Neuronal stem cell (in vitro differentiated cells): Measurements from ENCODE around the gene DOCK9.

Experiments
- DNase-seq: peaks from one replicate; pipeline ENCODE4 v3.0.0-alpha.2; 2013; ENCODE audit warnings: low spot score
- H2AFZ ChIP-seq: one replicate; pipeline ENCODE4 v1.6.1; 2013; ENCODE audit warnings: mild to moderate bottlenecking, low read length, inconsistent platforms
- H2AK5ac ChIP-seq: 2 replicates; pipeline ENCODE4 v1.6.1; 2013; ENCODE audit warnings: low read depth, mild to moderate bottlenecking, inconsistent platforms, low read length, moderate library complexity, mixed read lengths
- H2BK120ac ChIP-seq: 2 replicates; pipeline ENCODE4 v1.6.1; 2013; ENCODE audit warnings: low read depth, mild to moderate bottlenecking, inconsistent platforms, low read length, moderate library complexity, mixed read lengths
- H2BK12ac ChIP-seq: one replicate; pipeline ENCODE4 v1.6.1; 2013; ENCODE audit warnings: low read length, inconsistent platforms
- H2BK15ac ChIP-seq: 2 replicates; pipeline ENCODE4 v1.6.1; 2013; ENCODE audit warnings: mild to moderate bottlenecking, low read length, inconsistent platforms, mixed read lengths
- H2BK5ac ChIP-seq: one replicate; pipeline ENCODE4 v1.6.1; 2013; ENCODE audit warnings: inconsistent platforms, mild to moderate bottlenecking, low read length, moderate library complexity
- H3K14ac ChIP-seq: one replicate; pipeline ENCODE4 v1.6.1; 2013; ENCODE audit warnings: low read length, inconsistent platforms
- H3K18ac ChIP-seq: 2 replicates; pipeline ENCODE4 v1.6.1; 2013; ENCODE audit warnings: low read length, inconsistent platforms
- H3K23ac ChIP-seq: 2 replicates; pipeline ENCODE4 v1.6.1; 2013; ENCODE audit warnings: low read depth, mild to moderate bottlenecking, mixed read lengths, low read length, inconsistent platforms; ENCODE audit not compliant: poor library complexity
- H3K27ac ChIP-seq: replicated peaks from 3 replicates; pipeline ENCODE4 v1.5.1; 2013; ENCODE audit warnings: low read length, inconsistent platforms
- H3K27me3 ChIP-seq, 3 experiments: 2 replicates each; pipeline ENCODE4 v1.6.1; 2013; ENCODE audit warnings: low read length in 3 of 3, mild to moderate bottlenecking in 2 of 3, inconsistent platforms in 1 of 3, low read depth in 1 of 3, mixed read lengths in 1 of 3, moderate library complexity in 1 of 3; ENCODE audit not compliant: control insufficient read depth in 3 of 3, insufficient read depth in 3 of 3
- H3K36me3 ChIP-seq, 2 donors: replicated peaks in 1 of 2; 2 replicates each; pipeline ENCODE4 v1.6.1; 2013; ENCODE audit warnings: low read length in 2 of 2; ENCODE audit not compliant: control insufficient read depth in 2 of 2, insufficient read depth in 2 of 2
- H3K4ac ChIP-seq: 2 replicates; pipeline ENCODE4 v1.6.1; 2013; ENCODE audit warnings: inconsistent platforms, mild to moderate bottlenecking, low read length, moderate library complexity
- H3K4me1 ChIP-seq, 2 donors: 1 replicate in 1 of 2; 2 replicates in 1 of 2; pipeline ENCODE4 v1.6.1; 2013; ENCODE audit warnings: low read length in 2 of 2, low read depth in 1 of 2; ENCODE audit not compliant: control insufficient read depth in 2 of 2, insufficient read depth in 1 of 2
- H3K4me2 ChIP-seq: one replicate; pipeline ENCODE4 v1.6.1; 2013; ENCODE audit warnings: mild to moderate bottlenecking, low read length, inconsistent platforms; ENCODE audit not compliant: insufficient read depth, poor library complexity, severe bottlenecking
- H3K4me3 ChIP-seq, 2 donors: 2 replicates each; pipeline ENCODE4 v1.5.1; 2013; ENCODE audit warnings: low read length in 2 of 2, mild to moderate bottlenecking in 2 of 2, inconsistent platforms in 1 of 2, moderate library complexity in 1 of 2
- H3K79me1 ChIP-seq: one replicate; pipeline ENCODE4 v1.6.1; 2013; ENCODE audit warnings: low read depth, mild to moderate bottlenecking, inconsistent platforms, low read length, moderate library complexity
- H3K9ac ChIP-seq: one replicate; pipeline ENCODE4 v1.6.1; 2013; ENCODE audit warnings: mild to moderate bottlenecking, low read depth, low read length, inconsistent platforms; ENCODE audit not compliant: poor library complexity
- H3K9me3 ChIP-seq, 2 donors: replicated peaks in 1 of 2; 2 replicates each; pipeline versions ENCODE3 to v1.6.1; 2013; ENCODE audit warnings: low read length in 2 of 2, mild to moderate bottlenecking in 2 of 2, inconsistent platforms in 1 of 2, low read depth in 1 of 2, mixed read lengths in 1 of 2, moderate library complexity in 1 of 2; ENCODE audit not compliant: control insufficient read depth in 2 of 2, insufficient read depth in 1 of 2
- H4K8ac ChIP-seq: one replicate; pipeline ENCODE4 v1.6.1; 2013; ENCODE audit warnings: low read depth, mild to moderate bottlenecking, inconsistent platforms, low read length, moderate library complexity
- H4K91ac ChIP-seq: one replicate; pipeline ENCODE4 v1.6.1; 2013; ENCODE audit warnings: low read length, low read depth, mild to moderate bottlenecking, inconsistent platforms; ENCODE audit not compliant: poor library complexity
- WGBS, 2 donors: extraction: QIAGEN DNeasy Blood & Tissue Kit; methylation state at CpG; one replicate each; pipeline ENCODE4 v1.1.7; 2013; ENCODE audit warnings: missing lambda C conversion rate in 2 of 2, mixed read lengths in 1 of 2; ENCODE audit not compliant: insufficient read length in 2 of 2, insufficient replicate concordance in 1 of 2; ENCODE audit errors: extremely low coverage in 2 of 2; 5-methylcytosine and 5-hydroxymethylcytosine counted together

The DOCK9 gene

GRCh38 chr13:99012539-99012938 lies 34.7 kb upstream of the DOCK9 start:
- no peak overlapping the region for H2BK5ac ChIP-seq
- H3K79me1 ChIP-seq: no peaks in the 10 kb centered on the region
- H3K27me3 ChIP-seq: peaks cover 0 to 6% (median 0%) of the 10 kb centered on the region in 3 experiments
- H3K9me3 ChIP-seq: no peaks in the 10 kb centered on the region
- no peaks in the 10 kb centered on the region for H3K36me3 ChIP-seq
- no peak overlapping the region for H3K18ac ChIP-seq
- H4K8ac ChIP-seq: no peak overlapping the region
- no peak overlapping the region for H2BK15ac ChIP-seq
- no peak overlapping the region for H3K27ac ChIP-seq
- H3K9ac ChIP-seq: no peak overlapping the region
- H2BK12ac ChIP-seq: no peak overlapping the region
- H3K23ac ChIP-seq: no peak overlapping the region
- DNase-seq: no peak
- H2AK5ac ChIP-seq: no peak overlapping the region
- H3K4me1 ChIP-seq: peaks cover 2% of the 10 kb centered on the region in 2 donors
- H3K4me3 ChIP-seq: no peak overlapping the region
- no peak overlapping the region for H2AFZ ChIP-seq
- H3K14ac ChIP-seq: no peak overlapping the region
- H4K91ac ChIP-seq: no peak overlapping the region
- WGBS, 2 donors: no CpG with 5 or more reads among the region's 1 CpG
- H2BK120ac ChIP-seq: no peak overlapping the region
- no peak overlapping the region for H3K4ac ChIP-seq
- H3K4me2 ChIP-seq: no peak overlapping the region

- no peak overlapping the region for H2AFZ ChIP-seq
- no peak overlapping the region for H3K14ac ChIP-seq
- no peak overlapping the region for H2BK5ac ChIP-seq
- no peaks in the 10 kb centered on the region for H3K27me3 ChIP-seq
- H4K91ac ChIP-seq: no peak overlapping the region
- no peak overlapping the region for H3K27ac ChIP-seq
- no peak for DNase-seq
- no peak overlapping the region for H2AK5ac ChIP-seq
- no peak overlapping the region for H3K4me3 ChIP-seq
- H2BK120ac ChIP-seq: no peak overlapping the region
- H3K36me3 ChIP-seq: no peaks in the 10 kb centered on the region
- H3K9me3 ChIP-seq: no peaks in the 10 kb centered on the region
- H4K8ac ChIP-seq: no peak overlapping the region
- WGBS, 2 donors: no CpG with 5 or more reads among the region's 4 CpGs
- H2BK12ac ChIP-seq: no peak overlapping the region
- H3K9ac ChIP-seq: no peak overlapping the region
- H3K4me2 ChIP-seq: no peak overlapping the region
- H3K23ac ChIP-seq: no peak overlapping the region
- no peak overlapping the region for H3K18ac ChIP-seq
- peaks cover 0 to 2% of the 10 kb centered on the region in 2 donors for H3K4me1 ChIP-seq
- H3K79me1 ChIP-seq: no peaks in the 10 kb centered on the region
- no peak overlapping the region for H2BK15ac ChIP-seq
- no peak overlapping the region for H3K4ac ChIP-seq
These were observed 32.2 kb upstream of the DOCK9 start for GRCh38 chr13:99009987-99010551.

GRCh38 chr13:99008577-99008976 lies 30.7 kb upstream of the DOCK9 start:
- no peak overlapping the region for H2BK5ac ChIP-seq
- peaks cover 0 to 2% of the 10 kb centered on the region in 2 donors for H3K4me1 ChIP-seq
- H3K9ac ChIP-seq: no peak overlapping the region
- no peak overlapping the region for H2BK15ac ChIP-seq
- H3K4me2 ChIP-seq: no peak overlapping the region
- no peak overlapping the region for H2AK5ac ChIP-seq
- H3K4ac ChIP-seq: no peak overlapping the region
- no peak overlapping the region for H3K27ac ChIP-seq
- H2BK12ac ChIP-seq: no peak overlapping the region
- no peak overlapping the region for H3K14ac ChIP-seq
- H3K79me1 ChIP-seq: no peaks in the 10 kb centered on the region
- H2AFZ ChIP-seq: no peak overlapping the region
- DNase-seq: no peak
- H3K27me3 ChIP-seq: peaks cover 0 to 3% (median 0%) of the 10 kb centered on the region in 3 experiments
- no peak overlapping the region for H4K8ac ChIP-seq
- H3K9me3 ChIP-seq: no peaks in the 10 kb centered on the region
- WGBS, 2 donors: no CpG with 5 or more reads among the region's 3 CpGs
- no peak overlapping the region for H3K4me3 ChIP-seq
- H3K23ac ChIP-seq: no peak overlapping the region
- H2BK120ac ChIP-seq: no peak overlapping the region
- H4K91ac ChIP-seq: no peak overlapping the region
- no peak overlapping the region for H3K18ac ChIP-seq
- no peaks in the 10 kb centered on the region for H3K36me3 ChIP-seq

- Histone ChIP-seq H2AFZ (no peak overlapping the region), H2AK5ac (no peak overlapping the region), H3K4ac (no peak overlapping the region), H3K36me3 (no peaks in the 10 kb centered on the region), H2BK15ac (no peak overlapping the region), H2BK5ac (no peak overlapping the region), H3K4me1 (peaks cover 0 to 5% of the 10 kb centered on the region in 2 donors), H3K4me2 (no peak overlapping the region), H3K9ac (no peak overlapping the region), H4K8ac (no peak overlapping the region), H3K18ac (no peak overlapping the region), H3K27me3 (peaks cover 0 to 3% (median 0%) of the 10 kb centered on the region in 3 experiments), H2BK12ac (no peak overlapping the region), H3K14ac (no peak overlapping the region), H3K23ac (no peak overlapping the region), H3K9me3 (no peaks in the 10 kb centered on the region), H2BK120ac (no peak overlapping the region), H3K79me1 (no peaks in the 10 kb centered on the region), H4K91ac (no peak overlapping the region), H3K4me3 (no peak overlapping the region), H3K27ac (no peak overlapping the region)
- DNase-seq: no peak
- WGBS, 2 donors: no CpG with 5 or more reads among the region's 1 CpG
These were observed 29.6 kb upstream of the DOCK9 start for GRCh38 chr13:99007414-99007986.
